HG03196 (cell line): ENCODE results near the gene HCLS1.

Source experiments
- ATAC-seq: cut with Tn5 transposase; IDR thresholded peaks from one replicate; pipeline ENCODE4 v1.9.1; 2021; ENCODE audit not compliant: unreplicated experiment

The HCLS1 gene

GRCh38 chr3:121658716-121659435 lies 1.8 kb downstream of the HCLS1 start:
- no peak for ATAC-seq

- no peak for ATAC-seq
These were observed 6.0 kb downstream of the HCLS1 start for GRCh38 chr3:121654493-121655385.

- ATAC-seq, result no peak
These were observed 9.0 kb downstream of the HCLS1 start for GRCh38 chr3:121651684-121652083.

- ATAC-seq, result no peak
These were observed 11.1 kb downstream of the HCLS1 start for GRCh38 chr3:121649645-121650044.

- no peak for ATAC-seq
These were observed 12.3 kb downstream of the HCLS1 start for GRCh38 chr3:121648219-121648958.

GRCh38 chr3:121645054-121645453 lies 15.6 kb downstream of the HCLS1 start:
- ATAC-seq, result no peak

- no peak for ATAC-seq
These were observed 17.9 kb downstream of the HCLS1 start for GRCh38 chr3:121642601-121643314.

- ATAC-seq, result no peak
These were observed 19.6 kb downstream of the HCLS1 start for GRCh38 chr3:121641127-121641526.

GRCh38 chr3:121637922-121638321 lies 22.8 kb downstream of the HCLS1 start:
- ATAC-seq, result no peak

- ATAC-seq, result no peak
These were observed 30.3 kb downstream of the HCLS1 start for GRCh38 chr3:121630355-121630754.

- ATAC-seq, result no peak
These were observed 31.1 kb downstream of the HCLS1 start for GRCh38 chr3:121629601-121630000.

- no peak for ATAC-seq
These were observed 33.1 kb downstream of the HCLS1 start for GRCh38 chr3:121627622-121628021.

- no peak for ATAC-seq
These were observed 33.5 kb downstream of the HCLS1 start for GRCh38 chr3:121627211-121627610.

- no peak for ATAC-seq
These were observed 34.2 kb downstream of the HCLS1 start for GRCh38 chr3:121626495-121626894.

- no peak for ATAC-seq
These were observed 36.4 kb downstream of the HCLS1 start for GRCh38 chr3:121624147-121624899.

GRCh38 chr3:121621491-121621890 lies 39.2 kb downstream of the HCLS1 start:
- ATAC-seq, result no peak

GRCh38 chr3:121619691-121620090 lies 41.0 kb downstream of the HCLS1 start:
- ATAC-seq, result no peak

- ATAC-seq, result no peak
These were observed 54.6 kb downstream of the HCLS1 start for GRCh38 chr3:121606106-121606505.

- ATAC-seq, result no peak
These were observed 55.9 kb downstream of the HCLS1 start for GRCh38 chr3:121604759-121605158.

GRCh38 chr3:121601212-121601812 lies 59.4 kb downstream of the HCLS1 start:
- ATAC-seq, result no peak
